Psoas muscle (tissue), 8 donors: ENCODE data around the gene C5orf15. TPM values are rescaled to one million over a fixed set of nuclear protein-coding genes. Genes with fewer than 3 reads are reported as not detected.

Source experiments
- ATAC-seq, 4 donors: fragments of 200-7000 bp; cut with Tn5 transposase; one replicate each; pipeline ENCODE4 v1.9.1; 2020; ENCODE audit warnings: moderate library complexity in 3 of 4, mild to moderate bottlenecking in 2 of 4
- DNase-seq, 2 donors: peaks; one replicate each; pipeline ENCODE4 v3.0.0-alpha.2; 2020
- H3K27ac ChIP-seq: fragments of 200-600 bp; one replicate; pipeline ENCODE4 v1.8.0; 2022
- H3K27me3 ChIP-seq, 3 donors: fragments of 200-600 bp in 1 of 3; one replicate each; pipeline versions ENCODE4 v1.6.1 to v1.8.0; 2013 to 2022; ENCODE audit warnings: low read length in 2 of 3, mild to moderate bottlenecking in 2 of 3, moderate library complexity in 1 of 3; ENCODE audit not compliant: insufficient read depth in 3 of 3
- H3K36me3 ChIP-seq, 2 donors: fragments of 200-600 bp in 1 of 2; one replicate each; pipeline versions ENCODE4 v1.6.1 to v1.8.0; 2013 to 2022; ENCODE audit warnings: low read depth in 1 of 2, mild to moderate bottlenecking in 1 of 2, moderate library complexity in 1 of 2; ENCODE audit not compliant: insufficient read depth in 1 of 2
- H3K4me1 ChIP-seq: fragments of 200-600 bp; one replicate; pipeline ENCODE4 v1.8.0; 2022
- H3K4me3 ChIP-seq: fragments of 200-600 bp; one replicate; pipeline ENCODE4 v1.8.0; 2022; ENCODE audit warnings: mild to moderate bottlenecking
- H3K9me3 ChIP-seq: fragments of 200-600 bp; one replicate; pipeline ENCODE4 v1.8.0; 2022
- WGBS, 3 donors: extraction: QIAGEN DNeasy Blood & Tissue Kit; methylation state at CpG; one replicate each; pipeline versions ENCODE4 v1.1.6 to v1.1.7; 2013; 5-methylcytosine and 5-hydroxymethylcytosine counted together
- intact Hi-C, 2 donors: fragments of 100-400 bp; cut with DNase I; formaldehyde crosslinking; loops; one replicate each; pipeline versions ENCODE4 v1.11.0 to v1.14.2; 2022
- polyA plus RNA-seq, 3 donors: library from polyadenylated mRNA; stranded (reverse); fragments of 200-250 nt; gene quantifications; one replicate each; pipeline ENCODE4 v1.2.3, GENCODE V29; 2013
- total RNA-seq, 4 donors: library from RNA; stranded (reverse); fragmentation: NEBNext Ultra II Directional in 2 of 4; extraction: Animal tissue kit (Norgen Biotek cat#: 25700) in 2 of 4; gene quantifications; one replicate each; pipeline versions ENCODE4 v1.2.1 to v1.2.4, GENCODE V29; 2021 to 2023
- TF ChIP-seq, protein P1 (sequence below): fragments of 200-600 bp; IDR thresholded peaks from one replicate; pipeline ENCODE4 v1.8.0; 2022; ENCODE audit warnings: antibody characterized with exemption
- donor health status: healthy with polysubstance abuse.
- donor health status: DM: no; HTN: no; CAD: no; lungs with moderate emphysema.
- donor health status: Bipolar disorder and iron deficiency.
- donor health status: healthy.
- donor health status: DM: yes; HTN: yes; CAD: no.
- donor health status: DM: no; HTN: no; CAD: no.
- donor health status: DM: no; HTN: no; CAD: no.
- donor health status: DM: yes; HTN: yes; CAD: no.

C5orf15 gene
- total and polyA plus RNA-seq, 7 donors = 12.7 to 29.8 (median 13.9) TPM

DNA sequence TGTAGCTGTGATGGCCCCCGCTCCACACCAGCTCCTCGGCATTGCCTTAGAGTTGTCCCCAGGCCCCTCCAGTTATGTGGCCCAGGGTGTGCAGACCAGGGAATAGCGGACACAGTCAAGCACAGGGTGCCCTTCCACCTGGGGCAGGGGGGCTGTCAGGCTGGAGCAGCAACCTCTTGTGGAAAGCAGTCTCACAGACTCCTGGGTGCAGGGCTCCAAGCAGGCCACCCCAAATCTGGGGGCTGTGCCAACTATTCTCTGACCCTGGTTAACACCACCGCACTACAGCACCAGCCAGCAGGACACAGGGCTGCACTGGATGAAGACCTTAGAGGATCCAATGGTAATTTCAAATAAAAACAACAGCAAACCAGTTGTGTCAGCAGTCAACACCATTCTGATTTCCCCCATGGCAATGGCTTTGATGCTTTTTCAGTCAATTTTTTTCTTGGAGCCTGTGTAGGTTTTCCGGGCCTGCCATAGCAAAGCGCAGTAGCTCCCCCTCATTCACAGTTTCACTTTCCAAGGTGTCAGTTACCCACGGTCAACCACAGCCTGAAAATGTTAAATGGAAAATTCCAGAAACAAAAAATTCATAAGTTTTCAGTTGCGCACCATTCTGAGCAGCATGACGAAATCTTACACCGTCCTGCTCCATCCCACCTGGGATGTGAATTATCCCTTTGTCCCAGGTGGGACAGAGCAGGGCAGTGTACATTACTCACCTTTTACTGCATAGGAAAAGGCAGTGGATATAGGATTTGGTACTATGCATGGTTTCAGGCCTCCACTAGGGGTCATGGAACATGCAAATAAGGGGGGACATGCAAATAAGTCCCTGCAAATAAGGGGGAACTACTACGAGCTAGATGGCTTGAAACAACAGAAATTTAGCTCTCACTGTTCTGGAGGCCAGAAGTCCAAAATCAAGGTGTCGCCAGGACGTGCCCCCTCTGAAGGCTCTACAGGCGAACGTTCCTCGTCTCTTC, 49.0 kb downstream of the C5orf15 start:
- intact Hi-C loops = no loop called here
- H3K4me3 ChIP-seq = no peak overlapping the region

DNA sequence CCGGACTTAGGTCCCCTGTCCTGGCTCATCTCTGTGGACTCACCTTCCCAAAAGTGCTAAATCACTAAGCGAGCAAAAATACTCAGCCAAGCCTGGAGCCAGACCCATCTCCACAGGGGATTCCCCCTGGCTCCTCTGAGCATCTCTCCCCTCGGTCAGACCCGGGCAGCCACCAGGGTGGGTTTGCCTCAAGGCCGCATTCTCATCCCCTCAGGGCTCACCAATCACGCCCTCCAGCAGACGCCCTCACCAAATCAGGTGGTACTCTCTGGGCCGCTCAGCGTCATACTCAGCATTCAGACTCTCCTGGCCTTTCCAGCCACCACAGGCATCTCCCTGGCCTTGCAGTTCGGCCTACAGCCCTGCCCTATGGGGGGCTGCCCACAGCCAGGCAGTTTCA, 49.7 kb downstream of the C5orf15 start:
- Histone ChIP-seq H3K36me3 (no peaks in the 10 kb centered on the region), H3K27ac (no peak overlapping the region), H3K27me3 (no peaks in the 10 kb centered on the region), H3K4me1 (no peaks in the 10 kb centered on the region), H3K4me3 (no peak overlapping the region), H3K9me3 (no peaks in the 10 kb centered on the region)
- DNase-seq = no peak
- TF ChIP-seq, protein P1, sequence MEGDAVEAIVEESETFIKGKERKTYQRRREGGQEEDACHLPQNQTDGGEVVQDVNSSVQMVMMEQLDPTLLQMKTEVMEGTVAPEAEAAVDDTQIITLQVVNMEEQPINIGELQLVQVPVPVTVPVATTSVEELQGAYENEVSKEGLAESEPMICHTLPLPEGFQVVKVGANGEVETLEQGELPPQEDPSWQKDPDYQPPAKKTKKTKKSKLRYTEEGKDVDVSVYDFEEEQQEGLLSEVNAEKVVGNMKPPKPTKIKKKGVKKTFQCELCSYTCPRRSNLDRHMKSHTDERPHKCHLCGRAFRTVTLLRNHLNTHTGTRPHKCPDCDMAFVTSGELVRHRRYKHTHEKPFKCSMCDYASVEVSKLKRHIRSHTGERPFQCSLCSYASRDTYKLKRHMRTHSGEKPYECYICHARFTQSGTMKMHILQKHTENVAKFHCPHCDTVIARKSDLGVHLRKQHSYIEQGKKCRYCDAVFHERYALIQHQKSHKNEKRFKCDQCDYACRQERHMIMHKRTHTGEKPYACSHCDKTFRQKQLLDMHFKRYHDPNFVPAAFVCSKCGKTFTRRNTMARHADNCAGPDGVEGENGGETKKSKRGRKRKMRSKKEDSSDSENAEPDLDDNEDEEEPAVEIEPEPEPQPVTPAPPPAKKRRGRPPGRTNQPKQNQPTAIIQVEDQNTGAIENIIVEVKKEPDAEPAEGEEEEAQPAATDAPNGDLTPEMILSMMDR = no peak
- intact Hi-C loops = no loop called here
- 86 to 93% (median 92%) methylated on average over 10 of the region's 10 CpGs for WGBS, 3 donors
- peak in 1 of 4 donors; percentile 10 for ATAC-seq

More for the DNA sequence above, 49.0 kb downstream of the C5orf15 start:
- no peak for ATAC-seq
- no peaks in the 10 kb centered on the region for H3K27me3 ChIP-seq
- H3K4me1 ChIP-seq = no peaks in the 10 kb centered on the region
- WGBS, 3 donors = 91 to 95% (median 92%) methylated on average over 16 of the region's 16 CpGs
- no peaks in the 10 kb centered on the region for H3K9me3 ChIP-seq
- TF ChIP-seq, protein P1 = no peak
- DNase-seq = no peak
- no peak overlapping the region for H3K27ac ChIP-seq
- no peaks in the 10 kb centered on the region for H3K36me3 ChIP-seq

DNA sequence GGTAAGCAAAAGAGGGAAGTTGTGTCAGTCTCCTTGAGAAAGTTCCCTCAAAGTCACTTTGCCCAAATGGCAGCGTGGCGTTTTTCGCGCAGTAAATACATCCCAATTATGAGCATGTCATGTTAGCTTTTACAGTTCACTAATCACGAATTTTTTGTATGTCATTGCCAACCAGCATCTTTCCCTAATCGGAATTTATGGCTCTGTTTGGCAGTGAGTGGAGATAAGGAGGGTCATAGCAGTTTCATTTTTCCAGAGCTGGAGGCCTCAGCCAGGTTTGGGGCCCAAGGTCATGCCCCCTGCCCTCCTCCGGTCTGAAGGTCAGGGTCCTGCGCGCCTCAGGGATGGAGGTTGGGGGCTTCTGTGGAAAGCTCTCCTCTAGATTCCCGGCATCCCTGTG, 50.1 kb downstream of the C5orf15 start:
- no peak overlapping the region for H3K27ac ChIP-seq
- intact Hi-C loops = no loop called here
- H3K27me3 ChIP-seq = no peaks in the 10 kb centered on the region
- H3K4me3 ChIP-seq = no peak overlapping the region
- WGBS, 3 donors = 83 to 85% (median 83%) methylated on average over 10 of the region's 10 CpGs
- H3K36me3 ChIP-seq = no peaks in the 10 kb centered on the region
- ATAC-seq (no peak), DNase-seq (no peak)
- H3K9me3 ChIP-seq = no peaks in the 10 kb centered on the region
- no peaks in the 10 kb centered on the region for H3K4me1 ChIP-seq
- TF ChIP-seq, protein P1 = no peak

DNA sequence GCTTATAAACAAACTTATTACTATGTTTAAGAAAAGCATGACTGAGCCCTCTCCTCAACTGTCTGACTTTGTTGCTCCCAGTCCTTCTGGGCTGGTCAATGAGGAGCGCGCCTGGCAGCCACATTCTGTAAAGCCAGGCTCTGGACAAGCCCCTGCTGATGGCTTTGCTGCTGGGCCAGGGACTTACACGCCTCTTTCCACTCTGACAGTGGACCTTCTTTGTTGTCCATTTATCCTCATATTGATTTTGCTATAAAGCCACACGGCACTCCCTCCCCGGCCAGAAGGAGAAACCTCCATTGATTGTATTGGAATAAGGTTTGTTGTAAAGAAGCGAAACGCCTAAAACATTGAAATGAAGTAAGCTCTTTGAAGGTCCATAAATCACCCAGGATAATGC, 50.6 kb downstream of the C5orf15 start:
- no peak overlapping the region for H3K4me3 ChIP-seq
- H3K9me3 ChIP-seq = no peaks in the 10 kb centered on the region
- no peak overlapping the region for H3K27ac ChIP-seq
- WGBS, 3 donors = 83 to 95% (median 93%) methylated on average over 7 of the region's 7 CpGs
- TF ChIP-seq, protein P1 = no peak
- no peaks in the 10 kb centered on the region for H3K27me3 ChIP-seq
- DNase-seq (no peak), ATAC-seq (no peak)
- H3K4me1 ChIP-seq = no peaks in the 10 kb centered on the region
- H3K36me3 ChIP-seq = no peaks in the 10 kb centered on the region
- intact Hi-C loops = no loop called here
